OCI-LY3 (cell line): ENCODE data around the gene CA11.

ENCODE experiments used
- CTCF ChIP-seq: fragments of 200-600, 300-600 bp; sonication (generic); IDR thresholded peaks from 2 replicates; pipeline ENCODE4 v1.5.1; 2014; ENCODE audit warnings: antibody characterized with exemption, low read length, low read depth
- EZH2phosphoT487 ChIP-seq: fragments of 200-600 bp; shearing (Covaris generic); IDR thresholded peaks from 2 replicates; pipeline ENCODE4 v1.6.1; 2018; ENCODE audit warnings: antibody characterized with exemption, mixed run types, low read depth

GRCh38 chr19:48687776-48688175, 41.8 kb upstream of the CA11 start:
- TF ChIP-seq CTCF (no peak), EZH2phosphoT487 (no peak)
